GM18505 (cell line): ENCODE results near the gene ITCH.

Experiments
- ATAC-seq: cut with Tn5 transposase; IDR thresholded peaks from one replicate; pipeline ENCODE4 v1.9.1; 2021; ENCODE audit not compliant: unreplicated experiment
- POLR2A ChIP-seq: IDR thresholded peaks from 4 replicates; pipeline ENCODE4 v1.6.1; 2011; ENCODE audit warnings: borderline replicate concordance; ENCODE audit not compliant: insufficient read depth, insufficient read length; ENCODE audit errors: extremely low read depth

The ITCH gene

GRCh38 chr20:34528921-34529297 lies 165.8 kb downstream of the ITCH start:
- no peak for ATAC-seq

DNA sequence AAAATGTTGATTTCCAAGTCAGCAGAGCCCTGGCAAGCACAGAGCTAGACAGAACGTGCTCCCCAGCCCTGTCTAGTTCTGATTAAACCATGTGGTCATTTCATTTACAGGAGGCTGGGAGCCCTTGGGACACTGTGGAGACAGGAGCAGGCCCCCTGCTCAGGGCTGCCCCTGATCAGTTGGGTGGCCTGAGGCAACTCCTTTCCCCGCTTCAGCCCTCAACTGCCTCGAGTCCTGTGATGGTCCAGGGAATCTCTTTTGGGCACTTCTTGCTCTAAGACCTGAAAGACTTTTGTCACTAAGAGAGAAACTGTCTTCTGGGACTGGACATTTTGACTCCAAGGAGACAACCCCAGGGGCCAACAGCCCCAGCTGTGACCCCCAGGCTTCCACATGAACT lies 166.7 kb downstream of the ITCH start:
- ATAC-seq: no peak
- TF ChIP-seq POLR2A: no peak

More at GRCh38 chr20:34528921-34529297, 165.8 kb downstream of the ITCH start:
- TF ChIP-seq POLR2A: no peak

GRCh38 chr20:34530342-34530741 lies 167.3 kb downstream of the ITCH start:
- no peak for ATAC-seq
- TF ChIP-seq POLR2A: no peak

GRCh38 chr20:34531608-34532265 lies 168.7 kb downstream of the ITCH start:
- no peak for TF ChIP-seq POLR2A
- ATAC-seq: no peak

- no peak for TF ChIP-seq POLR2A
Measured at GRCh38 chr20:34532320-34532719, 169.2 kb downstream of the ITCH start.

GRCh38 chr20:34532756-34533155 lies 169.7 kb downstream of the ITCH start:
- no peak for TF ChIP-seq POLR2A
- ATAC-seq: no peak

More at GRCh38 chr20:34532320-34532719, 169.2 kb downstream of the ITCH start:
- no peak for ATAC-seq

DNA sequence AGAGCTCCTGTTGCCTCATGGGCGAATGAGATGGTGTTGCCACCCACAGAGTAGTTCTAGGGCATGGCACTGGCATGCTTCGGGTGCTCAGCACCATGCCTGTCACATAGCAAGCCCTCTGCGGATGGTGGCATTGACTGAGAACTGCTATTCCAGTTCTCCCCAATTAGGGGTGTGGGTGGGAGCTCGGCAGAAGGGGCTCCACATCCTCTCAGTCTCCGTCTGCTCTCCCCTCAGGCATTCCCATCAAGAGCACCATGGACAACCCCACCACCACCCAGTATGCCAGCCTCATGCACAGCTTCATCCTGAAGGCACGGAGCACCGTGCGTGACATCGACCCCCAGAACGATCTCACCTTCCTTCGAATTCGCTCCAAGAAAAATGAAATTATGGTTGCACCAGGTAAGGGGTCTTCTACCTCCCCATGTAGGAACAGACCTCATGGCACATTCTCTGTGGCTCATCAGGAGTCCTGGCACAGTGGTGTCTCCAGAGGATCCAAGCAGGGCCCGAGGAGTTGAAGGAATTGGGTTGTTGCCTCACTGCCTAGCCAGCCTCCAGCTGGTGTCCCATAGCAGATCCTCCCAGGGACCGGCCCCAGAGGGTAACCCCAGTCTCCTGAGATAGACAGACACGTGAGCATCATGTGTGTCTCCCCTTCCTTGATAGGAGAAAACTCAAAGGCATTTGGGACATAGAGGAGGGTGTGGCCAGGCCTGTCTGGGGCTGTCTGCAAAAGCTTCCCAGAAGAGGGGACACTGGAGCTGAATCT lies 171.5 kb downstream of the ITCH start:
- no peak for ATAC-seq
- TF ChIP-seq POLR2A: no peak

DNA sequence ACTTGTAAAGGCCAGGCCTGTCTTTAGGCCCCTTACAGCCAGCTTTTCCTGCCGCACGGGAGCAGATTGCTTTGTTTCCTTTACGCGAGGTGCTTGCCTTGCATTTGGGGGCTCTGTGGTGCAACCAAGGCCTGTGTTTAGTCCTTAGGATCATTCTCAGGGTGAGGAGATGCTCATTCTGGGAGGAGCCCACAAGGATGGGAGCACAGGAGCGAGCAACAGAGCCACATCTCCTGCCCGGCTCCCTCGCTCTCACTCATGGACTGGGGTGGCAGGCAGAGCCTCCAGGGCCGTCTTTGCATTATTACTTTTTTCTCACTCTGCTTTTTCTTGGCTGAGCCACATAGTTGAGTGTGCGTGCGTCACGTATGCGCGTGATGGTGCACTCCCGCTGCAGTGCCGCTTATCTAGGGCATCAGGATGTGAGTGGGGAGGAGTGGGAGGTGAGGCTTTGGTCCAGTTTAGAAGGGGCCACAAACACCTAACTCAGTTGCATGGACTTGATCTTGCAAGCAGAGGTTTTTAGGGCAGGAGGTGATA lies 172.3 kb downstream of the ITCH start:
- no peak for ATAC-seq
- no peak for TF ChIP-seq POLR2A

- TF ChIP-seq POLR2A: no peak
- no peak for ATAC-seq
Measured at GRCh38 chr20:34535857-34536256, 172.8 kb downstream of the ITCH start.

DNA sequence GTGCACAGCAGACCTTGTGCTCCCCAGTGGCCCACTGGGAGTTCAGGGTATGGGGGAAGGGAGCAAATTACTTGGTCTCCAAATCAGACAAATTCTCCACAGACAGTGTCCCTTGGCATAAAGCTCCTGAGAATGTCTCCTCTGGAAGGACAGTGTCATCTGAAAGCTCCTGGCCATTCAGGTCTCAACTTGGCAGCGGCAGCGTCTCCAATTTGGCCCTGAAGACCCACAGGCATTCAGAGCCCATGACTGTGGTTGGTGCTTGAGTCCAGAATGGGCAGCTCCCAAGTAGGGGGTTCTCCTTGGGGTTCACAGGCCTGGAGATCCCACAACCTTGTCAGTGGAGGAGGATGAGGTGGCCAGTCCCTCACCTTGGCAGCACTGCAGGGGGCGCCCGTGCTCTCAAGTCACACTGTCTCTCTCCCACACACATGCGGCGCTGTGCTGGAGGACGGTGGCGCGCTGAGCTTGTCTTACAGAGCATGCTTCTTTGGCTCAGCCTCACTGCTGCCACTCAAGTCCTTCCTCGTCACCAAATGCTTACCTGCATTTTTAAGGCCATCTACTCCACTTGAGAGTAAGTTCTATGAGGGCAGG lies 173.8 kb downstream of the ITCH start:
- no peak for TF ChIP-seq POLR2A
- ATAC-seq: no peak

GRCh38 chr20:34537651-34538050 lies 174.6 kb downstream of the ITCH start:
- no peak for TF ChIP-seq POLR2A
- no peak for ATAC-seq

DNA sequence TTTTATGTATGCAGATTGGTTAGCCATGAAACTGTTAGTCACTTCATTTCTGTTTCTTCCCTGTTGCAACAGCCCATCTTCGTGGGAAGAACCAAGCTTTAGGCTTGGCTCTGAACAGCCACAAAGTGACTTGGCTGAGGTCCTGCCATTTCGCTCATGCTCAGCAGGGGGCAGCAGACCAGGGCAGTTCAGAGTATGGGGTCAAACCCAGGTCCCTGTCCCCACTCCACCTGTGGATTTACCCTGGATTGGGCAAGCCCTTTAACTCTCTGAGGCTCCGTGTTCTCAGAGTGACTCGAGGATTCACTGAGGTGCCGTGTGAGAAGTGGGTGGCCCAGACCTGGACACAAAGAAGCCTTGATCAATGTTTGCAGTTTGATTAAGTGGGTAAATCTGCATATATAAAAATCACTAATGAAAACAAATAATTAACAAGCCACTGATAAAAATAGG lies 175.6 kb downstream of the ITCH start:
- no peak for TF ChIP-seq POLR2A
- ATAC-seq: no peak

DNA sequence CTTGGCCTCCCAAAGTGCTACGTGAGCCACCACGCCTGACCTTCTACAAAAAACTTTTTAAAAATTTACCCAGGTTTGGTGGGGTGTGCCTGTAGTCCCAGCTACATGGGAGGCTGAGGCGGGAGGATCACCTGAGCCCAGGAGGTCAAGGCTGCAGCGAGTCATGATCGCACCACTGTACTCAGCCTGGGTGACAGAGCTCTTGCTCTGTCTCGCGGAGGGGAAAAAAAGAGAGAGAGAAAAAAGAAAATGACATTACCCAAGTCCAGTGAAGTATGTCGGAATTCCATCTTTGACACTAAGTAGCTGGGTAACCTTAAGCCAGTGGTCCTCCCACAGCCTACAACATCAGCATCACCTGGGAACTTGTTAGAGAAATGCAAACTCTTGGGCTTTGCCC lies 176.7 kb downstream of the ITCH start:
- ATAC-seq: no peak
- no peak for TF ChIP-seq POLR2A

- no peak for TF ChIP-seq POLR2A
- ATAC-seq: no peak
Measured at GRCh38 chr20:34540596-34541263, 177.7 kb downstream of the ITCH start.

GRCh38 chr20:34541264-34541901 lies 178.3 kb downstream of the ITCH start:
- ATAC-seq: no peak
- TF ChIP-seq POLR2A: no peak
